GM12892 (cell line): ENCODE measurements around the gene ZNF555.
"Not testable (repeated sequence)": the region's sequence is repeated elsewhere in the genome, so short reads cannot be mapped to it uniquely, and the experiment has no call there.

Source experiments
- POLR2A ChIP-seq: IDR thresholded peaks from 2 replicates; pipeline ENCODE4 v1.6.1; 2011; ENCODE audit warnings: low read depth, low read length, control low read depth
- POLR2AphosphoS5 ChIP-seq: IDR thresholded peaks from 2 replicates; pipeline ENCODE4 v1.6.1; 2011; ENCODE audit warnings: low read depth, low read length, control low read depth
- TAF1 ChIP-seq: IDR thresholded peaks from 2 replicates; pipeline ENCODE4 v1.6.1; 2011; ENCODE audit warnings: low read depth, mild to moderate bottlenecking, control low read depth, low read length, borderline replicate concordance

GRCh38 chr19:2817237-2817829 is 23.9 kb upstream of the ZNF555 start:
- TF ChIP-seq POLR2A, POLR2AphosphoS5, TAF1: not testable (repeated sequence)
